ENCODE results near the gene GPD1L. TPM values are rescaled to one million over a fixed set of nuclear protein-coding genes. Genes with fewer than 3 reads are reported as not detected.
"Not testable (repeated sequence)": the region's sequence is repeated elsewhere in the genome, so short reads cannot be mapped to it uniquely, and the experiment has no call there.

GPD1L gene
- total and polyA plus RNA-seq, 7 donors, result 28.2 to 135 (median 101) TPM

- intact Hi-C loops (cut with DNase I), result no loop called here
- 77 to 78% (median 77%) methylated on average over 3 of the region's 3 CpGs for WGBS, 3 donors
- TF ChIP-seq CTCF (IDR thresholded peaks at IDR 0.05), result no peak
Observed at GRCh38 chr3:32184187-32184730, 77.8 kb downstream of the GPD1L start.

GRCh38 chr3:32186097-32186496 lies 79.7 kb downstream of the GPD1L start:
- intact Hi-C loops (cut with DNase I), result no loop called here
- no peak for TF ChIP-seq CTCF (IDR thresholded peaks at IDR 0.05)
- DNase-seq (no peak), ATAC-seq (no peak)
- 73 to 85% (median 76%) methylated on average over 4 of the region's 4 CpGs for WGBS, 3 donors
- Histone ChIP-seq H3K27me3 (ENCODE audit: insufficient read depth in 3 of 3, low read length in 2 of 3) (no peaks in the 10 kb centered on the region), H3K4me1 (no peaks in the 10 kb centered on the region), H3K27ac (no peak overlapping the region), H3K9me3 (peaks cover 3% of the 10 kb centered on the region), H3K4me3 (no peak overlapping the region), H3K36me3 (ENCODE audit: insufficient read depth in 1 of 2, low read depth in 1 of 2) (no peaks in the 10 kb centered on the region)

More at GRCh38 chr3:32184187-32184730, 77.8 kb downstream of the GPD1L start:
- Histone ChIP-seq H3K4me1 (no peaks in the 10 kb centered on the region), H3K27ac (no peak overlapping the region), H3K27me3 (ENCODE audit: insufficient read depth in 3 of 3, low read length in 2 of 3) (no peaks in the 10 kb centered on the region), H3K4me3 (no peak overlapping the region), H3K36me3 (ENCODE audit: insufficient read depth in 1 of 2, low read depth in 1 of 2) (no peaks in the 10 kb centered on the region), H3K9me3 (peaks cover 3% of the 10 kb centered on the region)
- no peak for DNase-seq
- no peak for ATAC-seq

GRCh38 chr3:32186876-32187275 lies 80.5 kb downstream of the GPD1L start:
- intact Hi-C loops (cut with DNase I), result no loop called here

GRCh38 chr3:32189693-32190092 lies 83.3 kb downstream of the GPD1L start:
- no peak for ATAC-seq
- WGBS, 3 donors, result 58 to 73% (median 62%) methylated on average over 3 of the region's 3 CpGs
- Histone ChIP-seq H3K36me3 (ENCODE audit: insufficient read depth in 1 of 2, low read depth in 1 of 2) (no peaks in the 10 kb centered on the region), H3K27me3 (ENCODE audit: insufficient read depth in 3 of 3, low read length in 2 of 3) (no peaks in the 10 kb centered on the region), H3K9me3 (peaks cover 3% of the 10 kb centered on the region), H3K4me3 (no peak overlapping the region), H3K4me1 (no peaks in the 10 kb centered on the region), H3K27ac (no peak overlapping the region)
- no peak for TF ChIP-seq CTCF (IDR thresholded peaks at IDR 0.05)
- intact Hi-C loops (cut with DNase I), result no loop called here
- no peak for DNase-seq

More at GRCh38 chr3:32186876-32187275, 80.5 kb downstream of the GPD1L start:
- no peaks in the 10 kb centered on the region for H3K27me3 ChIP-seq (ENCODE audit: insufficient read depth in 3 of 3, low read length in 2 of 3)
- TF ChIP-seq CTCF (IDR thresholded peaks at IDR 0.05), result no peak
- H3K36me3 ChIP-seq (ENCODE audit: insufficient read depth in 1 of 2, low read depth in 1 of 2), result no peaks in the 10 kb centered on the region
- no peak overlapping the region for H3K4me3 ChIP-seq
- H3K9me3 ChIP-seq, result peaks cover 3% of the 10 kb centered on the region
- ATAC-seq (no peak), DNase-seq (no peak)
- 66 to 89% (median 85%) methylated on average over 2 of the region's 2 CpGs for WGBS, 3 donors
- no peaks in the 10 kb centered on the region for H3K4me1 ChIP-seq
- no peak overlapping the region for H3K27ac ChIP-seq

GRCh38 chr3:32190556-32190955 lies 84.1 kb downstream of the GPD1L start:
- H3K4me1 ChIP-seq; DNase-seq; H3K36me3 ChIP-seq (ENCODE audit: insufficient read depth in 1 of 2, low read depth in 1 of 2); H3K27me3 ChIP-seq (ENCODE audit: insufficient read depth in 3 of 3, low read length in 2 of 3); H3K4me3 ChIP-seq; intact Hi-C loops (cut with DNase I); H3K9me3 ChIP-seq; H3K27ac ChIP-seq; ATAC-seq: not testable (repeated sequence)
- 70 to 78% (median 72%) methylated on average over 6 of the region's 6 CpGs for WGBS, 3 donors
